Sigmoid colon (tissue), 4 donors: ENCODE results near the gene MAPKAPK5.
"Not testable (repeated sequence)": the region's sequence is repeated elsewhere in the genome, so short reads cannot be mapped to it uniquely, and the experiment has no call there.

Source experiments
- EP300 ChIP-seq, 4 donors: sonication (generic); formaldehyde crosslinking; IDR thresholded peaks; one replicate each; pipeline ENCODE4 v1.6.1; 2017; ENCODE audit warnings: antibody characterized with exemption in 4 of 4
- POLR2A ChIP-seq, 2 donors: fragments of 450-650 bp; IDR thresholded peaks; one replicate each; pipeline ENCODE4 v1.6.1; 2016; ENCODE audit warnings: antibody characterized with exemption in 2 of 2, mild to moderate bottlenecking in 2 of 2, moderate library complexity in 2 of 2
- POLR2AphosphoS5 ChIP-seq, 4 donors: sonication (generic); formaldehyde crosslinking; IDR thresholded peaks; one replicate each; pipeline ENCODE4 v1.6.1; 2017; ENCODE audit warnings: antibody characterized with exemption in 4 of 4
- TF ChIP-seq, protein P1 (sequence below), 4 experiments: fragments of 450-650 bp in 3 of 4; fragments of 200-600 bp in 1 of 4; IDR thresholded peaks; one replicate each; pipeline ENCODE4 v1.5.1; 2016 to 2019; ENCODE audit warnings: antibody characterized with exemption in 4 of 4, mild to moderate bottlenecking in 3 of 4, moderate library complexity in 2 of 4

DNA sequence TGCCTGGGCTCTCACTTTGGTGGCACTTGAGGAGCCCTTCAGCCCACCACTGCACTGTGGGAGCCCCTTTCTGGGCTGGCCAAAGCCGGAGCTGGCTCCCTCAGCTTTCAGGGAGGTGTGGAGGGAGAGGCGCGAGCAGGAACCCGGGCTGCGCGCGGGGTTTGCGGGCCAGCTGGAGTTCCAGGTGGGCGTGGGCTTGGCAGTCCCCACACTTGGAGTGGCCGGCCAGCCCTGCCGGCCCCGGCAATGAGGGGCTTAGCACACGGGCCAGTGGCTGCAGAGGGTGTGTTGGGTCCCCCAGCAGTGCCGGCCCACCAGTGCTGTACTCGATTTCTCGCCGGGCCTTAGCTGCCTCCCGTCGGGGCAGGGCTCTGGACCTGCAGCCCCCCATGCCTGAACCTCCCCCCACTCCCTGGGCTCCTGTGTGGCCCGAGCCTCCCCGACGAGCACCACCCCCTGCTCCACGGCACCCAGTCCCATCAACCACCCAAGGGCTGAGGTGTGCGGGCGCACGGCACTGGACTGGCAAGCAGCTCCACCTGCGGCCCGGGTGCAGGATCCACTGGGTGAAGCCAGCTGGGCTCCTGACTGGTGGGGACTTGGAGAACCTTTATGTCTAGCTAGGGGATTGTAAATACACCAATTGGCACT, 6.4 kb upstream of the MAPKAPK5 start:
- TF ChIP-seq POLR2AphosphoS5, EP300, POLR2A (IDR thresholded peaks at IDR 0.05): not testable (repeated sequence)
- TF ChIP-seq, protein P1, sequence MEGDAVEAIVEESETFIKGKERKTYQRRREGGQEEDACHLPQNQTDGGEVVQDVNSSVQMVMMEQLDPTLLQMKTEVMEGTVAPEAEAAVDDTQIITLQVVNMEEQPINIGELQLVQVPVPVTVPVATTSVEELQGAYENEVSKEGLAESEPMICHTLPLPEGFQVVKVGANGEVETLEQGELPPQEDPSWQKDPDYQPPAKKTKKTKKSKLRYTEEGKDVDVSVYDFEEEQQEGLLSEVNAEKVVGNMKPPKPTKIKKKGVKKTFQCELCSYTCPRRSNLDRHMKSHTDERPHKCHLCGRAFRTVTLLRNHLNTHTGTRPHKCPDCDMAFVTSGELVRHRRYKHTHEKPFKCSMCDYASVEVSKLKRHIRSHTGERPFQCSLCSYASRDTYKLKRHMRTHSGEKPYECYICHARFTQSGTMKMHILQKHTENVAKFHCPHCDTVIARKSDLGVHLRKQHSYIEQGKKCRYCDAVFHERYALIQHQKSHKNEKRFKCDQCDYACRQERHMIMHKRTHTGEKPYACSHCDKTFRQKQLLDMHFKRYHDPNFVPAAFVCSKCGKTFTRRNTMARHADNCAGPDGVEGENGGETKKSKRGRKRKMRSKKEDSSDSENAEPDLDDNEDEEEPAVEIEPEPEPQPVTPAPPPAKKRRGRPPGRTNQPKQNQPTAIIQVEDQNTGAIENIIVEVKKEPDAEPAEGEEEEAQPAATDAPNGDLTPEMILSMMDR (IDR thresholded peaks at IDR 0.05): not testable (repeated sequence)
